ENCODE data around the gene KLHL1. TPM values are rescaled to one million over a fixed set of nuclear protein-coding genes. Genes with fewer than 3 reads are reported as not detected.

Gene KLHL1
- total and polyA plus RNA-seq, 2 experiments from 2014 or later: not detected

DNA sequence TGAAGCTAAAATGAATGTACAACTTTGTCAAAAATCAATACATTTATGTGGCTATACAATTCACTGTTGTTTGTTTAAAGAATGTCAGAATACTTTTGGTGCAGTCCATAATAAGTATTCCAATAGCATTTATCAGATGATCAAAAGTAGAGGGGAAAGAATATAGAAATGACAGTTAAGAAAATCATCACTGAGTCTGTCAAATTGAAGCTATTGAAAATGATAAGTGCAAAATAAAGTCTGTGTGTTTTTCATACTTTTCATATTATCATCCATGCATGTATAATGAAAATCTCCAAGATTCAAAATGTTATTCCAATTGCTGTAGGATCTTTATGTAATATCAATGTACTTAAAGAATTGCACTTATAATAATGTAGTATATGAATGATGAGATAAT is 93.9 kb downstream of the KLHL1 start:
- Histone ChIP-seq H3K9me2 (ENCODE audit: insufficient read depth) (no peaks in the 10 kb centered on the region), H3K36me3 (ENCODE audit: low read depth) (no peaks in the 10 kb centered on the region), H3K27ac (no peak overlapping the region), H4K20me1 (ENCODE audit: insufficient read depth) (no peaks in the 10 kb centered on the region), H3K4me2 (ENCODE audit: unreplicated experiment) (no peak overlapping the region), H3K9me3 (ENCODE audit: low read depth) (no peaks in the 10 kb centered on the region), H3K79me2 (ENCODE audit: insufficient read depth) (no peaks in the 10 kb centered on the region), H3F3A (ENCODE audit: insufficient read depth) (no peaks in the 10 kb centered on the region), H3K9ac (no peak overlapping the region), H3K4me1 (ENCODE audit: insufficient read depth) (no peaks in the 10 kb centered on the region), H3K27me3 (replicated peaks; ENCODE audit: insufficient read depth) (no peaks in the 10 kb centered on the region), H3K4me3 (no peak overlapping the region), H2AFZ (no peak overlapping the region)
- TF ChIP-seq EZH2phosphoT487 (IDR thresholded peaks at IDR 0.05; ENCODE audit: insufficient read depth, low read depth) (no peak), EZH2 (IDR thresholded peaks at IDR 0.05; ENCODE audit: insufficient read depth, poor library complexity, severe bottlenecking) (no peak)
- no peak for DNase-seq
- in situ Hi-C loops (cut with MboI): no loop called here

DNA sequence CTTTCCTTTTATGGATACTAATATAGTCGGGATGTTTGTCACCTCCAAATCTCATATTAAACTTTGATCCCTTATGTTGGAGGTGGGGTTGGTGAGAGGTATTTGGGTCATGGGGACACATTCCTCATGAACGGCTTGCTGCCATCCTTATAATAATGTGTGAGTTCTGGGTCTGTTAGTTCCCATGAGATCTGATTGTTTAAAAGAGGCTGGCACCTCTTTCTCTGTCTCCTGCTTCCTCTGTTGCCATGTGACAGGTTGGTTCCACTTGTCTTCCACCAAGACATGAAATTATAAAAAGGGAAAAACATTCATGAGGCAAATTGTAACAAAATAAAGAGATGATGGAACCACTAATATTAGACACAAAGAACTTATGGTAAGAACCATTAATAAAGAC is 108.4 kb downstream of the KLHL1 start:
- H3K4me2 ChIP-seq (ENCODE audit: unreplicated experiment): no peak overlapping the region
- no peaks in the 10 kb centered on the region for H3F3A ChIP-seq (ENCODE audit: insufficient read depth)
- H3K9me2 ChIP-seq (ENCODE audit: insufficient read depth): no peaks in the 10 kb centered on the region
- H3K9ac ChIP-seq: no peak overlapping the region
- no peak for DNase-seq
- no peak overlapping the region for H3K4me3 ChIP-seq
- H3K36me3 ChIP-seq (ENCODE audit: low read depth): no peaks in the 10 kb centered on the region
- no peaks in the 10 kb centered on the region for H3K27me3 ChIP-seq (replicated peaks; ENCODE audit: insufficient read depth)
- H3K79me2 ChIP-seq (ENCODE audit: insufficient read depth): no peaks in the 10 kb centered on the region
- no peak for TF ChIP-seq EZH2phosphoT487 (IDR thresholded peaks at IDR 0.05; ENCODE audit: insufficient read depth, low read depth)
- TF ChIP-seq EZH2 (IDR thresholded peaks at IDR 0.05; ENCODE audit: insufficient read depth, poor library complexity, severe bottlenecking): no peak
- H3K9me3 ChIP-seq (ENCODE audit: low read depth): no peaks in the 10 kb centered on the region
- H4K20me1 ChIP-seq (ENCODE audit: insufficient read depth): no peaks in the 10 kb centered on the region
- in situ Hi-C loops (cut with MboI): no loop called here
- H3K27ac ChIP-seq: no peak overlapping the region
- no peaks in the 10 kb centered on the region for H3K4me1 ChIP-seq (ENCODE audit: insufficient read depth)
- WGBS, 2 experiments (ENCODE audit: low coverage in 1 of 2, low lambda C conversion rate in 2 of 2, missing lambda C conversion rate in 2 of 2): 37 to 47% methylated on average over 2 of the region's 2 CpGs
- no peak overlapping the region for H2AFZ ChIP-seq

DNA sequence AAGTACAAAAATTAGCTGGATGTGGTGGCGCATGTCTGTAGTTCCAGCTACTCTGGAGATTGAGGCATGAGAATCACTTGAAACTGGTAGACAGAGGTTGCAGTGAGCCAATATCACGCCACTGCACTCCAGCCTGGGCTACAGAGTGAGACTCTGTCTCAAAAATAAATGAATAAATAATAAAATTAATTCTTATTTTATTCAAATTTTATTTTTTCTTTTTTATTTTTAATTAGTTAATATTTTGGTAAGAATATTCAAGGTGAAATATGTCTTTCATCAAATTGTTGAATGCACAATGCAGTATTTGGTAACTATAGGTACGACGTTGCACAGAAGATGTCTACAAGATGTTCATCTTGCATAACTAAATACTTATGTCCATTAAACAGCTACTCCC is 111.2 kb downstream of the KLHL1 start:
- WGBS, 2 experiments (ENCODE audit: low coverage in 1 of 2, low lambda C conversion rate in 2 of 2, missing lambda C conversion rate in 2 of 2): 19 to 27% methylated on average over 4 of the region's 4 CpGs
- no peaks in the 10 kb centered on the region for H3K4me1 ChIP-seq (ENCODE audit: insufficient read depth)
- no peaks in the 10 kb centered on the region for H3K36me3 ChIP-seq (ENCODE audit: low read depth)
- H3F3A ChIP-seq (ENCODE audit: insufficient read depth): no peaks in the 10 kb centered on the region
- in situ Hi-C loops (cut with MboI): no loop called here
- TF ChIP-seq EZH2 (IDR thresholded peaks at IDR 0.05; ENCODE audit: insufficient read depth, poor library complexity, severe bottlenecking): no peak
- TF ChIP-seq EZH2phosphoT487 (IDR thresholded peaks at IDR 0.05; ENCODE audit: insufficient read depth, low read depth): no peak
- no peaks in the 10 kb centered on the region for H3K9me3 ChIP-seq (ENCODE audit: low read depth)
- no peak overlapping the region for H3K4me2 ChIP-seq (ENCODE audit: unreplicated experiment)
- no peak overlapping the region for H3K9ac ChIP-seq
- no peaks in the 10 kb centered on the region for H3K27me3 ChIP-seq (replicated peaks; ENCODE audit: insufficient read depth)
- H2AFZ ChIP-seq: no peak overlapping the region
- no peak overlapping the region for H3K27ac ChIP-seq
- no peaks in the 10 kb centered on the region for H4K20me1 ChIP-seq (ENCODE audit: insufficient read depth)
- H3K4me3 ChIP-seq: no peak overlapping the region
- H3K9me2 ChIP-seq (ENCODE audit: insufficient read depth): no peaks in the 10 kb centered on the region
- no peak for DNase-seq
- H3K79me2 ChIP-seq (ENCODE audit: insufficient read depth): no peaks in the 10 kb centered on the region

DNA sequence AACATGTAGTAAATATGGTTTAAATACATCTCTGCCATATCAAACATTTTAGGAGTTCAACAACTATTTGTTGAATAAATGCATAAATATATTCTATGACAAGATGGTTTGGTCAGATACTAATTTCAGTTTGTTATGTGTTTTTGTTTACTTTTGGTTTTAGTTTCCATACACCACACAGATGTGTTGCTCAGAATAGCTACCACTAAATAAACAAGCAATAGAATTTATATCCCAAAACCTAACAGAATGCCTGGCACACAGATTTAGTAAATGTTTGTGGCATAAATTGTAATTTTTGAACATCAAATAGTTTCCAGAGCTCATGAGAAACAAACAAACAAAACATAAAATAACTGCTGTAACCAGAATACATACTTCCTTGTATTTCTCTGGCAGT is 127.5 kb downstream of the KLHL1 start:
- H3K9me2 ChIP-seq (ENCODE audit: insufficient read depth): no peaks in the 10 kb centered on the region
- H3K4me1 ChIP-seq (ENCODE audit: insufficient read depth): no peaks in the 10 kb centered on the region
- H3K36me3 ChIP-seq (ENCODE audit: low read depth): no peaks in the 10 kb centered on the region
- no peaks in the 10 kb centered on the region for H3K79me2 ChIP-seq (ENCODE audit: insufficient read depth)
- DNase-seq: no peak
- H3K4me3 ChIP-seq: no peak overlapping the region
- H3K9ac ChIP-seq: no peak overlapping the region
- no peak for TF ChIP-seq EZH2phosphoT487 (IDR thresholded peaks at IDR 0.05; ENCODE audit: insufficient read depth, low read depth)
- no peaks in the 10 kb centered on the region for H3F3A ChIP-seq (ENCODE audit: insufficient read depth)
- no peaks in the 10 kb centered on the region for H3K27me3 ChIP-seq (replicated peaks; ENCODE audit: insufficient read depth)
- H3K4me2 ChIP-seq (ENCODE audit: unreplicated experiment): no peak overlapping the region
- H4K20me1 ChIP-seq (ENCODE audit: insufficient read depth): no peaks in the 10 kb centered on the region
- no peak overlapping the region for H2AFZ ChIP-seq
- in situ Hi-C loops (cut with MboI): no loop called here
- no peaks in the 10 kb centered on the region for H3K9me3 ChIP-seq (ENCODE audit: low read depth)
- no peak overlapping the region for H3K27ac ChIP-seq

DNA sequence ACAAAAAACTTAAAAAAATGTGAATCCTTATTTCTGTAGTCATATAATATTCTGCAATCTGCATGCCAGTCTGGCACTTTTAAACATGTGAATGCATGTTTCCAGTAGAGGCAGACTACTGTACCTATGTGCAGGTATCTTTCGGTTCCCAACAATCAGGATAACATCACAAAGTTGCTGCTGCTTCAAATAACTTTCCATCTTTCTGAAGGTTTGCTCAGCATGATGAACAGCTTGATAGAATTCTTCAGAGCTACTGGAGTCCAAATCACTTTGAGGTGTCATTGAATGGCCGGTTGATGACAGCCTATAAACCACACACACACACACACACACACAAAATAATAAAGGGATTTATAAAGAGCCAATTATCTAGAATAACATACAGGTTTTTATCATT is 132.8 kb downstream of the KLHL1 start:
- TF ChIP-seq EZH2phosphoT487 (IDR thresholded peaks at IDR 0.05; ENCODE audit: insufficient read depth, low read depth): no peak
- TF ChIP-seq EZH2 (IDR thresholded peaks at IDR 0.05; ENCODE audit: insufficient read depth, poor library complexity, severe bottlenecking): no peak
- Histone ChIP-seq H3K4me2 (ENCODE audit: unreplicated experiment) (no peak overlapping the region), H3F3A (ENCODE audit: insufficient read depth) (no peaks in the 10 kb centered on the region), H3K36me3 (ENCODE audit: low read depth) (no peaks in the 10 kb centered on the region), H3K27me3 (replicated peaks; ENCODE audit: insufficient read depth) (no peaks in the 10 kb centered on the region), H3K9me2 (ENCODE audit: insufficient read depth) (no peaks in the 10 kb centered on the region), H3K4me3 (no peak overlapping the region), H3K9ac (no peak overlapping the region), H3K27ac (no peak overlapping the region), H2AFZ (no peak overlapping the region), H3K4me1 (ENCODE audit: insufficient read depth) (no peaks in the 10 kb centered on the region), H4K20me1 (ENCODE audit: insufficient read depth) (no peaks in the 10 kb centered on the region), H3K79me2 (ENCODE audit: insufficient read depth) (no peaks in the 10 kb centered on the region), H3K9me3 (ENCODE audit: low read depth) (no peaks in the 10 kb centered on the region)
- DNase-seq: no peak
- WGBS, 2 experiments (ENCODE audit: low coverage in 1 of 2, low lambda C conversion rate in 2 of 2, missing lambda C conversion rate in 2 of 2): 11 to 26% methylated on average over 2 of the region's 2 CpGs
- in situ Hi-C loops (cut with MboI): no loop called here

Measured in GM23248 (cell line).